Measurements from ENCODE around the gene VEGFB.
"Not testable (repeated sequence)": the region's sequence is repeated elsewhere in the genome, so short reads cannot be mapped to it uniquely, and the experiment has no call there.

The VEGFB gene

DNA sequence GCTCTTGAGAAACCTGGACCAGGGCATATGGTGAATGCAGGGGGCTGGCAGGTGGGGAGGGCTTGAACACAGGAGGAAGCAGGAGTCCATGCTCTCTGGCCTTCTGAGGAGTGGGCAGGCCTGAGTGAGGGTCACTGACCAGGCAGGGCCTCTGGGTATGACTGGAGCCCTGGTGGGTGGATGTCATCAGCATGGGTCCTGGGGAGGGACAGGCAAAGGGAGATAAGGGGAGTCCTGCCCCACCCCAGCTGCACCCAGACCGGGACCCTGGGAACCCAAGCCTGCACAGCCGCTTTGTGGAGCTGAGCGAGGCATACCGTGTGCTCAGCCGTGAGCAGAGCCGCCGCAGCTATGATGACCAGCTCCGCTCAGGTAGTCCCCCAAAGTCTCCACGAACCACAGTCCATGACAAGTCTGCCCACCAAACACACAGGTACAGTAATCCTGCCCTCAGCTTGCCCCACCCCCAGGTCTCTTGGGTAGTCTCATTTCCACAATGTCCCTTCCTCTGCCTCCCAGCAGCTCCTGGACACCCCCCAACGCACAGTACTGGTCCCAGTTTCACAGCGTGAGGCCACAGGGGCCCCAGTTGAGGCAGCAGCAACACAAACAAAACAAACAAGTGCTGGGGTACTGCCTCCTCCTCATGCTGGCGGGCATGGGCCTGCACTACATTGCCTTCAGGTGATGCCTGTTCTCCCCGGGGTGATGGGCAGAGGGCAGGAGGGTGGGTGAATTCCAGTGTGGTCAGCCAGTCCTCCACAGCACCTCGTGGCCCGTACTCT lies 2.0 kb upstream of the VEGFB start:
- DNase-seq = no peak

DNA sequence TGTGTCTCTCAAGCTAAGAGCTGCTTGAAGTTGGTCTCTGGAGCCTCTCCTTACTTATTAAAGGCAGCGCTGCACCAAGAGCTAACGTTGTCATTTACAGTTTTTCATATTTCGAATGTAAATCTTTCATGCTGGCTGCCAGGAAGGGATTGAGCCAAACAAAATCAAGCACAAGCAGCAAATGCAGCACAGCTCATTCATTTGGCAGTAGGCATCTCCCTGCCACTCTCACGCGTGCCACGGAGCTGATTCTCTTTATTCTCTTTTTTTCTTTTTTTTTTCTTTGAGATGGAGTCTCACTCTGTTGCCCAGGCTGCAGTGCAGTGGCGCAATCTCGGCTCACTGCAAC lies 1.4 kb upstream of the VEGFB start:
- no peak for DNase-seq

DNA sequence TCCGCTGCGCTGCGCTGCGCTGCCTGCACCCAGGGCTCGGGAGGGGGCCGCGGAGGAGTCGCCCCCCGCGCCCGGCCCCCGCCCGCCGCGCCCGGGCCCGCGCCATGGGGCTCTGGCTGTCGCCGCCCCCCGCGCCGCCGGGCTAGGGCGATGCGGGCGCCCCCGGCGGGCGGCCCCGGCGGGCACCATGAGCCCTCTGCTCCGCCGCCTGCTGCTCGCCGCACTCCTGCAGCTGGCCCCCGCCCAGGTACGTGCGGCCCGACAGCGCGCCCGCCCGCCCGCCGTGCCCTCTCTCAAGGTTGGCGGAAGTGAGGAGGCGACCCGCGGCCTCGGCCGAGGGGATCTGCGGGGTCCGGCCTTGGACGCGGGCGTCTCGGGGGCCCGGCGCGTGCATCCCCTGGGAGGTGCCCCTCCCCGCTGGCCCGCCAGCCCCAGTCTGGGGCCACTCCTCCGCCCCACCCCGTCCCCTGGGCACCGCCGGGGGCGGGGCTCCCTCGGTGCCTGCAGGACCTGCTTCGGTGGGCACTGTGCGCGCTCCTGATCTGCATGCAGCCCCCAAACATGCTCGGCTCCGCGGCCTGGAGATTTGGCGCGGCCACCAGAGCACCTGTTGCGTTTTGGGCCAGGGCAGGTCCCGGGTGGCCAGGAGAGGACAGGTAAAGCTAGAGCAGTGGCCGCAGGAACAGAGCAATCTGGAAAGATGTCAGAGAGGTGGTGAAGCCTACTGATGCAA lies 429 bp downstream of the VEGFB start:
- DNase-seq = peak; percentile 70

DNA sequence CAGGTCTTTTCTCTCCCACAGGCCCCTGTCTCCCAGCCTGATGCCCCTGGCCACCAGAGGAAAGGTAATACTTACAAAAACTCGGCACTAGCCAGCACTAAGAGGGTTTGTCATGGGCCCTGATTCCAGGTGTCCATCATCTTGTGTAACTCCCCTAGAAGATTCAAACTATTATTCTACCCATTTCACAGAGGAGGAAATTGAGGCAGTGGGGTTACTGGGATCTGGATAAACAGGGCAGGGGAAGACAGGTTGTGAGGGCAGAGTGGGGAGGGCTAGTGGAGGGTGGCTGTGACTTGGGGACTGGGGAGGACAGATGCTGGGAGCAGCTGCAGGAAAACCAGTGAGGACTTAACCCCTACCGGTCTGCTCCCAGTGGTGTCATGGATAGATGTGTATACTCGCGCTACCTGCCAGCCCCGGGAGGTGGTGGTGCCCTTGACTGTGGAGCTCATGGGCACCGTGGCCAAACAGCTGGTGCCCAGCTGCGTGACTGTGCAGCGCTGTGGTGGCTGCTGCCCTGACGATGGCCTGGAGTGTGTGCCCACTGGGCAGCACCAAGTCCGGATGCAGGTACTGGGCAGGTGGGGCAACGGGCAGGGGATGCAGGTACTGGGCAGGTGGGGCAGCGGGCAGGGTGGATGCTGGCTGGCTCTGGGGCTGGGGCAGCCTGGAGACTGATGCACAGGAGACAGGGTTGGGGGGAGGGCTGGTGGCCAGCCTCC lies 1.2 kb downstream of the VEGFB start:
- no peak for DNase-seq

DNA sequence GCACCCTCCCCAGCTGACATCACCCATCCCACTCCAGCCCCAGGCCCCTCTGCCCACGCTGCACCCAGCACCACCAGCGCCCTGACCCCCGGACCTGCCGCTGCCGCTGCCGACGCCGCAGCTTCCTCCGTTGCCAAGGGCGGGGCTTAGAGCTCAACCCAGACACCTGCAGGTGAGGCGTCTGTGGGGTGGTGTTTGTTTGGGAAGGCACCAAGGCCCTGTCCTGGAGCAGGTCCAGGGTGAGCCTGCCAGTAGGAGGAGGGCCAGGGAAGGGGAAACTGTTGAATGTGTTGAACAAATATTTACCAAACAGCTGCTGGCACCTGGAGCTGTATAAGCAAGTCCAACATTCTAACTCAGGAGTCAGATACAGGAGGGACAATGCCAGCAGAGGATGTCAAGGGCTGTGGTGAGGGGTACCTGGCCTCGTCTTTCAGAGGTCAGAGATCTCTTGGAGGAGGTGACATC lies 3.1 kb downstream of the VEGFB start:
- no peak for DNase-seq

DNA sequence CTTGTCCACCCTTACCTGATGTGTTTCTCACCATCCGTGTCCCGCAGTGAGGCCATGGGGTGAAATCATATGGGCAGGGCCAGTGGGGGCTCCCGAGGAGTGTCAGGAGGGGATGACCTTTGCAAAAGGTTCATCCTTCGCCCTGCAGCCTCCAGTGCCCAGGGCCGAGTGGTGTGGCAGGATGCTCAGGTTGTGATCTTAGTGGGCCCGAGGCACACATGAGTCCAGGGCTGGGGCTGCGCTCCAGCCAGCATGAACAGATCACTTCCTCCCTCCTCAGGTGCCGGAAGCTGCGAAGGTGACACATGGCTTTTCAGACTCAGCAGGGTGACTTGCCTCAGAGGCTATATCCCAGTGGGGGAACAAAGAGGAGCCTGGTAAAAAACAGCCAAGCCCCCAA lies 3.7 kb downstream of the VEGFB start:
- no peak for DNase-seq

DNA sequence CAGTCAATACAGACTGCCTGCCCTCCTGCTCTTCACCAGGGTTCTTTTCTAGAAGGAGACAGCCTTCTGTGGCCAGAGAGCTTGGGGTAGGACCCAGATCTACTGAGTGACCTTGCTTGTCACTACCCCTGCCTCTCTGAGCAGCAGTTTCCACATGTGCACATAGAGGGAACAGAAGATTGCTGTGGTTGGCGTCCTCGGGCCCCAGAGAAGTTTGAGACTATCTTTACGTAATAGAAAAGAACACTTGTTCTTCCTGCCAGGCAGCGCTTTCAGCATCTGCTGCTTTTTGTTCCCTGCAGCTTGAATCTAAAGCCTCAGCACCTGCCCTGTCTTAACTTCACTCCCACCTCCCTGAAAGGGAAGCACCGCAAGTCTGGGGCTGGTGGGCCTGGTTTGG lies 4.6 kb downstream of the VEGFB start:
- no peak for DNase-seq

DNA sequence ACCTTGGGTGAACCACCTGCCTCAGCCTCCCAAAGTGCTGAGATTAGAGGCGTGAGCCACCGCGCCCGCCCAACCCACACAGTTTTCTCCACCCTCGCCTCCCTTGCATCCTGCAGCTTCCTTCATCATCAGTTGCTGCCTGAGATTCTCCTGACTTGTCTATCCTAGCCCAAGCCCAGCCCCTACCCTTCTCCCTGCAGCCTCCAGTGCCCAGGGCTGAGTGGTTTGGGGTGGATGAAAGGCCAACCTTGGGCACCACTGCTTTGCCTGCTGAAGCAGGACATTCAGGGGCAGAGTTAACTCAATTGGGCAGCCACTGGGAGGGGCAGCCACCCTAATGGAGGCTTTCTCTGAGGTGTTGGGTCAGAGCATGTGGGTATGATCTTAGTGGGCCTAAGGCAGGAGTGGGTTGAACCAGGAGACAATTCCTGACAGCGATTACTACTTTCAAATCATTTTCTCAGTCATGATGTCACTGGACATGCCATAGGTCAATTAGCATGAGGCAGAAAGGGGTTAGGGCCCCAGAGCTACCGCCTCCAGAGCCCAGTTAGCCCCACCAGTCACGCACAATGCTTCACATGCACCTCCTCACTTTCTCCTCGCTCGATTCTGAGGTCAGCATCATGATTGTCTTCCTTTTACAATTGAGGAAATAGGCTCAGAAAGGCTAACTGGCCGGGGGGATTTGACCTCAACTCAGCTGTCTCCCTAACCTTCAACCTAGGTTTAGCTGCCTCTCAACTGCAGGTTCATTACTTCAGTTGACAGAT lies 5.5 kb downstream of the VEGFB start:
- DNase-seq = no peak

DNA sequence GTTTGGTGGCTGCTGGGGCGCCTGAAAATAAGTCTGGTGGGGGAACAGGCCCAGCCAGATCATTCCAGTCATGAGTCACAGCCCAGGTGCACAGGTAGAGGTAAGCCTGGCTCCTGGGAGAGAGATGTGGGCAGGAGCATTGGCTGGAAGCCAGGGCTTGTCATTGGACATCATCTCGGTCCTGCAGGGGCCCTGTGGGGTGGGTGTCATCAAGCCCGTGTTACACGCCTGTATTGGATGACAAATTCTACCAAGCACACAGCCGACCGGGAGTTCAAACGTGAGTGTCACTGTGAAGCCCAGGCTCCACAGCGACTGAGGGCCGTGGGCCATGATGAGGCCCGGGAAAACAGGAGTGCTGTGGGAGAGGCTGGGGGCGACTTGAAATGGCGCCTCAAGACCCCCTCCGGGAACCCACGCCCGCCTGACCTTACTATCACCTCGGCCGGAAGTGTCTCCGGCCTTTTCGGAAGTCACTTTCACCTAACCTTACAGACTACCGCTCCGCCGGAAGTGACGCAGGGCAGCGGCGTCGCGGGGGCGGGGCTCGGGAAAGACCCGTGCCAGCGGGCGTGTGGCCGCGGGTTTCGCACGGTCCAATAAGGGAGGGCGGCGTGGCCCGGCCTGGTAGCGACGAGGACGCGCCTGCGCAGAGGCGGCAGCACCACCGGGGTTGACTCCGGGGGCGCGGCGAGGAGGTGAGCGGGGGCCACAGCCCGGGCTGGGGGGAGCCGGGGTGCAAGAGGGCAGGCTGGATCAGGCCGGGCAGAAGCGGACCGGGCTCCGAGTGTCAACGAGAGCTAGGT lies 6.3 kb downstream of the VEGFB start, which contains the start of gene FKBP2:
Gene FKBP2 (plus strand): TSS at position 661 of the 806 bp plus-strand sequence. CDS start 1,293 bp downstream, outside the sequence.
- DNase-seq = peak; percentile 98

DNA sequence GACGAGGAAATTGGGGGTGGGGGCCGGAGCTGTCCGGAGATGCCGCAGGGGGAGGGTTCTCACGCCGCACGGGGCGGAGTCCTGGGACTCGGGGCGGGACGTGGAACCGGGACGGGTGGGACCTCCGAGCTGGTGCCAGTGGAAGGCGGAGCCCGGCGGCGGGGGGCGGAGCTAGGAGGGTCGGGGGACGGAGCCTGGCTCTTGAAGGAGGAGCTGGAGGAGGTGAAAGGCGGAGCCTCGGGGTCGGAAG lies 6.8 kb downstream of the VEGFB start:
- DNase-seq = no peak

DNA sequence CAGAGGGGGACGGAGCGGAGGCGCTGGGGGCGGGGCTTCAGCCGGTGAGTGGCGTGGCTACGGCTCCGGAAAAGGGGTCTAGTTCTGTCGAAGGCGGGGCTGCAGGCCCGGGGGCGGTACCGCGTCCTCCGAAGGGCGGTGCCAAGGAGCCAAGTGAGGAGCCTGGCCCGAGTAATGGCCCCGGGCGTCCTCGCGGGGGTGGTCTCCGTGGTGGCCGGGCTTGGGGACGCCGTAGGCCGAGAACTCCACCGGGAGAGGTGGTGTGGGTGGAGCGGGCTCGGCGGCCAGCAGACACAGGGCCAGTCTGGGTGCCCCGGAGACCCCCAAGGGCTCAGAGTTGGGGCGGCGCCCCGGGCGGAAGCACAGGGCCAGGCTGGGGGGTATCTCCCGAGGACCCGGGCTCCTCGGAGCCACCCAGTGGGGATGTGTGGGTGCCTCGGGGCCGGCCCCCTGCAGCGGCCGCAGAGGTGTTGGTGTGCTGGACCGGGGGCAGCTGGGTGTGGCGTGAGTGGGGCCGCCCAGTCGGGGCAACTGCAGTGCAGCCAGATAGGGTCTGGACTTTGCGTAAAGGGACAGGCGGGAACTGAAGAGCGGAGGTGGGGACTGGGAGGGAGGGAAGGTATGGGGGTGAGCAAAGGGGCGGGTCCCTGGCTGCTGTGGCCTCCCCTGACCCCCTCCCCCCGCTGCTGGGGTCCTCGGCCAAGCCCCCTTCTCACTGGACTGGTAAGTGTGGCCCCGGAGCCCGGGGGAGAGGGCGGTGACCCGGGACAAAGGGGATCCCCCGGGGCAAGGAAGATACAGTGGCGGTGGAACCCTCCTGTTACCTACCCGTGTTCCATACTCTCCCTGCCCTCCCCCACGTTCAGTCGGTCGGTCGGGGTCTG lies 7.3 kb downstream of the VEGFB start:
- DNase-seq = peak; percentile 100

DNA sequence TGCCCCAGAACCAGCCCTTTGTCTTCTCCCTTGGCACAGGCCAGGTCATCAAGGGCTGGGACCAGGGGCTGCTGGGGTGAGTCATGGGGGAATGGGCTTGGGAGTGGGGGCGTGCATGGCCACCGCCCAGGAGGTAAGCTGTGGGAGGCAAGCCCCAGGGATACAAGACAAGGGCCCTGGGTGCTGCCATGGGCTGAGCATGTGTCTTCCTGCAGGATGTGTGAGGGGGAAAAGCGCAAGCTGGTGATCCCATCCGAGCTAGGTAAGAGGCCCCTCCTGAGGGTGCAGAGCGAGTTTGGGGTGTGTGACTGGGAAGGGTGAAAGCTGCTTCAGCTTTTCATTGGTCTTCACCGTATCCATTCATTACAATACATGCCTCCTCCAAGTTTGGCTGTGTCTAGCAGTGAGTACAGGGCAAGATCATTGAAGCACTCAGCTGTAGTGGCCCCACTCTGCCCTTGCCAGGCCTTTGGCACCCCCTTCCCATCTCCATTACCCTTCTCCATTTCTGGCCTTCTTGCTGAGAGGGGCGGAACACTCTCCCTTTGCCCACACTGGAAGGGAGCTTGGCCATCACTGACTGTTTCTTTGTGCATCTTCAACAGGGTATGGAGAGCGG lies 9.0 kb downstream of the VEGFB start:
- no peak for DNase-seq

DNA sequence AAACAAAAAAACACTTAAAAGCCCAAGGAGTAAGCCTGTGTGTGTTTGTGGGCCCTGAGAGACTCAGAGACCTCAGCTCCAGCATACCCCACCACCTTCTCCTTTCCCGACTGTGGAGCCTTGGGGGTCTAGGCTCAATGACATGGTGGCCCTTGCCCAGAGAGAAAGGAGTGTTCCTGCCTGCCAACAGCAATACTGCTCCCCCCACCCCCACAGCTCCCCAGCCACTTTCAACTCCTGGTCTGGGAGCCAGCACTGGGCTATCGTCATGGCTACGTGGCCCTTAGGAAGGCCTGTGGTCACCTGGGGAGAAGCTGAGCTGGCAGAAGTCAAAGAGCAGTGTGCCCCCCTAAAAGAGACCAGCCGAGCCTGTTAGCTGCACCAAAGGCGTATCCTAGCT lies 9.7 kb downstream of the VEGFB start:
- DNase-seq = no peak

DNA sequence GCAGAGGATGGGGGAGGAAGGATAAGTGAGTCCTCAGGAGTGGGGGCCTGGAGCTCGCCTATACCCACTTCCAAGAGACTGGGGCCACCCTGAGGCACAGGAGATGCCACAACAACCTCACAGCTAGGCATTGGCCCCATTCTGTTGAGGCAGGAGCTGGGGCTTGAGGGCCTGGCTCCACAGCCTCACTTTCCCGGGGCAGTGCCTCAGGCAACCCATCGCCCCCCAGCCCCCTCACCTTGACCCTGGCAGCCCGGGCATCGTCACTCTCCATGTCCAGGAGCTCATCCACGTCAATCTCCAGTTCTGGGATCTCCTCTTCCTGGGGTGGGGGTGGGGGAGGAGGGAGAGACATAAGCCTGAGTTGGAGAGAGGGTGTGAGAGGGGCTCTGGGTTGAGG lies 10.6 kb downstream of the VEGFB start:
- no peak for DNase-seq

DNA sequence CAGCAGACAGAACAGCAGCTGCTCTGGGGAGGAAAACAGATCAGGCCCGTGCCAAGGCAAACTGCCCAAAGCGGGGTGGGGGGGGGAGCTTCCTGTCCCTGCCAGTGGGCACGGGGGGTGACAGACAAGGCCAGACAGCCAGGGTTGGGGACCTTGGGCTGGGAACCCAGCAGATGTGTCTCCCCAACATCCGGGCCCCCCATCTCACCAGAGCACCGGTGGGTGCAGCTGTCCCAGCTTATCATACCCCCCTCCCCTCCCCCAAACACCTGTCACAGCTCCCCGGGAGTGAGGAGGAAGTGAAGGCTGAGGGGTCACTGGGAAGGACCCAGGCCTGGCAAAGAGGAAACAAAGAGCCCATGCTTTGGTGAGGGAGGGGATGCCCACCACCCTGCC lies 11.0 kb downstream of the VEGFB start:
- DNase-seq = peak; percentile 80

DNA sequence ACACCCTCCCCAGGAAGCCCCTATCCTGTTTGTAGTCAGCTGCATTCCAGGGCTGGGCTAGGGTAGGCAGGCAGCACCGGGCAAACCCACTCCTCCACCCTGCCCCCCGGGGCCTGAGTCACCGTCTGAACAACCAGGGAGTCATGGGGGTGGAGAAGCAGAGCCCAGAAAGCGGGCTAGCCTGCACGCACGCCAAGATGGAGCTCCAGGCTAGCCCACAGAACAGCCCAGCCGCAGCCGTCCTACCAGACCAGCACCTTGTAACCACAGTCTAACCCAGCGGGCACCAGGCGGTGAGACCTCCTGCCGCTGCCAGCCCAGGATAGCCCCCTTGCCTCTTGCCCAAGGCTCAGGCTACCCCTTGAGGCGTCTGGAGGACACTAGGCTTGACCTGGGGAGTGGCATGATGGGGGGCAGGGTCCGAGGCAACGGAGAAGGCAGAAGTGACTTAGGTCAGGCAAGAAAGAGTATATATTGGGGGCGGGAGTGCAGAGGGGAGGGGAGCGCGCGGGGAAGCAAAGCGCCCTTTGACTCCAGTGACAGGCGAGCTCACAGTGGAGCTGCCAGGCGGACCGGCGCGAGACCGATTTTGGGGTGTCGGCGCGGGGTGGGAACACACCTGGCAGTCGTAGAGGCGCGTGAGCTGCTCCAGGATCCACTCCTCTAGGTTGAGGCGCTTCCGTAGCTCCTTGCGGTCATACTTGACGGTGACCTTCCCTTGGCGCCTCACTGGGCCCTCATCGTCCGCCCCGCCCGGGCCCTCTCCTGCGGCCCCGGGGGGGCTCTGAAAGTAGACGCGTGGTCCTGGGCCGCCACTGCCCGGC lies 11.6 kb downstream of the VEGFB start:
- peak; percentile 91 for DNase-seq

DNA sequence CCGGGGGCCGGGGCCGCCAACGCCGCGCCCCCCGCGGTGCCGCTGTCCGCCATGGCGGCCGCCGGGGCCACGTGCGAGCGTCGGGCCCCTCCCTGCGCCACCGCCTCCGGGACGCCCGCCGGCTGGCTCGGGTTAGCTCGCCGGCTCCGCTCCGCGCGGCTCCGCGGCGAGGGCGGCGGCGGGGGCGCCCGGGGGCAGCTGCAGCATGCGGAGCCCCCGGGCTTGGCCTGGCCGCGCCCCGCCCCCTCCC lies 12.2 kb downstream of the VEGFB start:
- not testable (repeated sequence) for DNase-seq

DNA sequence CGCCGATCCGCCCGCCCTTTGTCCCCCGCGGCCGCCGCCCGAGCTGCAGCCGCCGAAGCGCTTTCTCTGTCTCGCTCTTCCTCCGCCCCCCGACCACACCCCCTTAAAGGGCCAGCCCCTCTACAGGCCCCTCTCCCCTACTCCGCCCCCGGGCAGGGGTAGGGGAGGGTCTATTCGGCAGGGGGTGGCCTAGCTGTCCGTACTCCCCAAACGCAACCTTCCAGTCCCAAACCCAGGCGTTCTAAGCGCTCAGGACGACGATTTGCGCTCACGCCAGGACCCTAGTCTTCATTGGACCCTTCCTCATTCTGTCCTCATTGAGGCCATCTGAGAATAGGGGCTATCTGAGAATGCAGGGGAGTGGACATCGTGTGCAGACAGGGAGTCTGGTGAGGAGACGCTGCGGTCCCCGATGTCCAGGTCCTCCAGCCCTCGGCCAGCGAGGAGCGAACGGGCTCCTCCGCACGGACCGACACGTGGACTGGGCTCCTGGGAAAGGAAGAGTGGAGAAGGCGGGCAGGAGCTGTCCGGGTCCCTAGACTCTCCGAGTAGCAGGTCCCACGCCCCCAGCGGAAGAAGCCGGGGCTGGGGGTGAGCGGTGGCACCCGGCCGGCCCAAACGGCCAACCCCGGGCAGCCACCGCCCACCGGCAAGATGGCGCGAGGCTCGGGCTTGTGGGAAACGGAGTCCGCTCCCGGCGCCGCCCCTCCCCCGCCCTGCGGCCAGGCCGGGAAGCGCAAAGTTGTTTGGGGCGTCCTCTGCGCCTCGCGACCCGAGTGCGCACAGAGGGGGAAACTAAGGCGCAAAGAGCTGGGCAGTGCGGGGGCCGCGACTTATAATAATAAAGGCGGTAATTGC lies 12.7 kb downstream of the VEGFB start, which contains the start of gene PPP1R14B:
Gene PPP1R14B (minus strand): TSS at position 73 of the 858 bp plus-strand sequence. CDS start 270 bp downstream, outside the sequence.
- peak; percentile 92 for DNase-seq

Data from CD4-positive, alpha-beta T cell treated with Interleukin-6 for 4 hours (primary cell).